HK-2 (cell line): Measurements from ENCODE around the gene ASCC1.
"Not testable (repeated sequence)": the region's sequence is repeated elsewhere in the genome, so short reads cannot be mapped to it uniquely, and the experiment has no call there.

ENCODE experiments used
- DNase-seq: peaks from one replicate; pipeline ENCODE4 v3.0.0-alpha.2; 2018; ENCODE audit not compliant: unreplicated experiment

Gene ASCC1

DNA sequence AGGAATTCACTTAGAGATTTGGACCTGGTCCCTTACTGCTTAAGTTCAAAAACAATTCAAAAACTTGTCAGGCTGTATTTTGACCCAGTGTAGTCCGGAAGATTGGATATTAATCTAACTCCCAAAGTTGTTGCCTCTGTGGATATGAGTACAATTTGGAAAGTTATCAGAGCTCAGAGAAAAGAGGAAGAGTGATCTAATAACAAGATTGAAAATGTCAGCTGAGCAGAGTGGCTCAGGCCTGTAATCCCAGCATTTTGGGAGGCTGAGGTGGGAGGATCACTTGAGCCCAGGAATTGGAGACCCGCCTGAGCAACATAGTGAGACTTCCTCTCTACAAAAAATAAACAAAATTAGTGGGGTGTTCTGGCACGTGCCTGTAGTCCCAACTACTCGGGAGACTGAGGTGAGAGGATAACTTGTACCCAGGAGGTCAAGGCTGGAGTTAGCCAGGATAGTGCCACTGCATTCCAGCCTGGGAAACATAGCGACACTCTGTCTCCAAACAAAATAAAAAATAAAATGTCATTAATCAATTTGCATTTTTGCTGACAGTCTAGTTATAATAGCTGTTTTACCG, 3.2 kb upstream of the ASCC1 start:
- DNase-seq = no peak

GRCh38 chr10:72218726-72219125, 2.6 kb upstream of the ASCC1 start:
- no peak for DNase-seq

GRCh38 chr10:72218325-72218724, 2.2 kb upstream of the ASCC1 start:
- DNase-seq = no peak

DNA sequence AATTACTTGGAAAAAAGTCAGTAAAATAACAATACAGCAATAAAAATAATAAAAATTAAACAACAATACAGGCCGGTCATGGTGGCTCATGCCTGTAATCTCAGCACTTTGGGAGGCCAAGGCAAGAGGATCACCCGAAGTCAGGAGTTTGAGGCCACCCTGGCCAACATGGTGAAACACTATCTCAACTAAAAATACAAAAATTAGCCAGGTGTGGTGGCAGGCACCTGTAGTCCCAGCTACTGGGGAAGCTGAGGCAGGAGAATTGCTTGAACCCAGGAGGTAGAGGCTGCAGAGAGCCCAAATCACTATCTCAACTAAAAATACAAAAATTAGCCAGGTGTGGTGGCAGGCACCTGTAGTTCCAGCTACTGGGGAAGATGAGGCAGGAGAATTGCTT, 4.2 kb downstream of the ASCC1 start:
- not testable (repeated sequence) for DNase-seq

DNA sequence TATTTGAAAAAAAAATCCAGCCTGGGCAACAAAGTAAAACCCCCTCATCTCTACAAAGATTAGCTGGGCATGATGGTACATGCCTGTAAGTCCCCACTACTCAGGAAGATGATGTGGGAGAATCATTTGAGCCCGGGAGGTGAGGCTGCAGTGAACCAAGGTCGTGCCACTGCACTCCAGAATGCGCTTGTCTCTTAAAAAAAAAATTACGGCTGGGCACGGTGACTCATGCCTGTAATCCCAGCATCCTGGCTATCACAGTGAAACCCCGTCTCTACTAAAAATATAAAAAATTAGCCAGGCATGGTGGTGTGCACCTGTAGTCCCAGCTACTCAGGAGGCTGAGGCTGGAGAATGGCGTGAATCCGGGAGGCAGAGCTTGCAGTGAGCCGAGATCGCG, 4.7 kb downstream of the ASCC1 start:
- DNase-seq = not testable (repeated sequence)

DNA sequence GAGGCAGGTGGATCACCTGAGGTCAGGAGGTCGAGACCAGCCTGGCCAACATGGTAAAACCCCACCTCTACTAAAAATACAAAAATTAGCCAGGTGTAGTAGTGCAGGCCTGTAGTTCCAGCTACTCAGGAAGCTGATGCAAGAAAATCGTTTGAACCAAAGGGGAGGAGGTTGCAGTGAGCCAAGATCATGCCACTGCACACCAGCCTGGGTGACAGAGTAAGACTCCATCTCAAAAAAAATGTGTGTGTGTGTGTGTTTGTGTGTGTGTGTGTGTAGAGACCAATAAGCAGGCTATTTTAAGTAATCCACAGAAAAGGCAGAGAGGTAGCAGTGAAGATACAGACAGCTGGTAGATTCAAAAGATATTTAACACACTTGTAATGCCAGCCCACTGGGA, 7.5 kb downstream of the ASCC1 start:
- DNase-seq = not testable (repeated sequence)

DNA sequence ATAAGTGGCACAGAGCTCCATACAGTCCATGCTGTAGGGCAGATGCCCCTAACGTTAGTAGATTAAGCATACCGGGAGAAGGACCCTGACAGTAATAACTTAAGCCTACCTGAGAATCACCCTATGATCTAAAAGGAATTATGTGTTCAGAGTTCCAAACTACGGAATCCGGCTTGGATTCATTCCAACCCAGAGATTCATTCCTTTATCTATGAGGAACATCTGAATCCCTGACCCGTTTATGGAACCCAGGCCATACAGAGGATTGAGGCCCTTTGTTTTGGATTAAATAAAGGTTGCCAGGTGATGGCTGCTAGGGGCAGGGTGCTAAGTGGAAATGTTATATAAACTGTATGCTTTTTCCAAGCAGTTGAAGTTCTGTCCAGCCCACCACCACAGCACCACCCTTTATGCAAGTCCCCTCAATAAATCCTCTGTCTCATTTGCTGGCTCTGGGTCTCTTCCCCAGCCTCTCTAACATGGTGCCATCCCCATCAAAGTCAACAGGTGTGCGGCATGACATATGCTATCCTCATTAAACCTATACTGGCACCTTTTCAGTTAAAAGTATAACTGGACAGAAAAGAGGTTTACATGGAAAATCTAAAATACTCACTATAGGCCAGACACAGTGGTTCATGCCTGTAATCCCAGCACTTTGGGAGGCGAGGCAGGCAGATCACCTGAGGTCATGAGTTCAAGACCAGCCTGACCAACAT, 9.4 kb downstream of the ASCC1 start:
- DNase-seq = no peak

DNA sequence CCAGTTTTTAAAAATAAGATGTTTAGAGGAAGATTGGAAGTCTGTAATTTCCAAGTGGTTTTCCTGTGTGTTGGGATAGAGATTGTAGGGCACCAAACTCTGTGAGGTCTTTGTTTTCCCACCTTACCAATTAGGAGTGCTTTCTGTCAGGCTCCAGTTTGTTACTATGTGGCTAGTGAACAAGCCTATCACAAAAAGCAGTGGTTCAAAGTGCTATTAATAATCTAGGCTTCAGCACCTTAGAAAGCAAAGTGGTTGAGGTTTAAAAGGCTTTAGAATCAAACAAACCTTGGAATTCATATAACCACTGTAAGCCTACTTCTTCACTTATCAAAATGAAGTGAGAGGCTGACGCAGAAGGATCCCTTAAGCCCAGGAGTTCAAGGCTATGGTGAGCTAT, 11.4 kb downstream of the ASCC1 start:
- DNase-seq = no peak

- no peak for DNase-seq
Observed at GRCh38 chr10:72204296-72204695, 11.8 kb downstream of the ASCC1 start.

- no peak for DNase-seq
Observed at GRCh38 chr10:72201293-72201692, 14.8 kb downstream of the ASCC1 start.

GRCh38 chr10:72200883-72201282, 15.2 kb downstream of the ASCC1 start:
- no peak for DNase-seq

DNA sequence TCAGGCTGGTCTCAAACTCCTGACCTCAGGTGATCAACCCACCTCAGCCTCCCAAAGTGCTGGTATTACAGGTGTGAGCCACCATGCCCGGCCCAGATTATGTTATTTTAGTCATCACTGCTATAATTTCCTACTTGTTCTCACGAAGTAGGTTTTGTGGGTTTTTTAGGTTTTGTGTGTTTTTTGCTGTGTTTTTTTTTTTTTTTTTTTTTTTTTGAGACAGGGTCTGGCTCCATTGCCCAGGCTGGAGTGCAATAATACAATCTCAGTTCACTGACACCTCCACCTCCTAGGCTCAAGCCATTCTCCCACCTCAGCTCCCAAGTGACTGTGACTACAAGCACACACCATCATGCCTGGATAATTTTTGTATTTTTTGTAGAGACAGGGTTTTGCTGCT, 21.1 kb downstream of the ASCC1 start:
- DNase-seq = no peak

DNA sequence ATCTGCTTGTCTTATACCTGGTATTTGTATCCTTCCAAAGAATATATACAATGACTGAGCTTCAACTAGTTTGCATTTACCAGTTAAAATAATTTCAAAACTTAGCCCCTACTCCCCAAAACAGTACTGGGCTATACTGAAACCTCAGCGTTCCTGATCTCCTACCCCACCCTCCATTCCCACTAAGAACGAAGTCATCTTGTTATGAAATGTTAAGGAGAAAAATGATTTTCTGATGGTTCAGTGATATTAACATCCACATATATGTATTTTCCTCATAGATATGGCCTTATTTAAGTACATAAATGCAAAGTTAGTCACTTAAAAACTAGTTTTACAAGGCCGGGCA, 29.1 kb downstream of the ASCC1 start:
- DNase-seq = no peak

DNA sequence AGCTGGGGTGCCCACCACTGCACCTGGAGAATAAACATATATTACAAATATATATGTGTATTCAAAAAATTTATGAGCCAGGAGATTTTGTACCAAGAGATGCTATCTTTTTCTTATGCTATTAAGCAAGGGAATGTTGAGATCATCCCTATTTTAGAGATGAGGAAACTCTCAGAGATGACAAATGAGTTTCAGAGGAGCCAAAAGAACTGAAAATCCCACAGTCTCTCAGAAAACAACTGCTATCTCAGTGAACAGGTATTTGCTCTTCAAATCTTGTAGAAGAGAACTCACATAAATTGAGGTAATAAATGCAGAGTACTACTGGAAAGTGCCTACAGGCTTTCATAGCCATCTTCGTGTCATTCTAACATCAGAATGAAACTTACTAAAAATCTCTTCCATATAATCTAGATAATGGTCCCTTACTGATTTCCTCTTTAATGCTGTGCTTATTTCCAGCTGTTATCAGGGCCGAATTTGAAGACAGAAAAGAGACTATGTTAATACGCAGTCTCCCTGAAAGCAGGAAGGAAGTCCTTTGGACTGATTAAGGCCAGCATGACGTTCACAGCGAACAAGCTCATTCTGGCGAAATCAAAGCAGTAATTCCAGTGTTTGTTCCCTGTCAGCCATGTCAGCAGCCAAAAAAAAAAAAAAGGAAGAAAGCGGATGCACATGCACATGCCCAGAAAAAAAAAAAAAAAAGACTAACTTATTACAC, 29.7 kb downstream of the ASCC1 start:
- no peak for DNase-seq

GRCh38 chr10:72184156-72184555, 31.9 kb downstream of the ASCC1 start:
- no peak for DNase-seq

GRCh38 chr10:72177454-72177853, 38.6 kb downstream of the ASCC1 start:
- DNase-seq = no peak

GRCh38 chr10:72176701-72177100, 39.4 kb downstream of the ASCC1 start:
- no peak for DNase-seq

- no peak for DNase-seq
Observed at GRCh38 chr10:72175149-72175548, 40.9 kb downstream of the ASCC1 start.

DNA sequence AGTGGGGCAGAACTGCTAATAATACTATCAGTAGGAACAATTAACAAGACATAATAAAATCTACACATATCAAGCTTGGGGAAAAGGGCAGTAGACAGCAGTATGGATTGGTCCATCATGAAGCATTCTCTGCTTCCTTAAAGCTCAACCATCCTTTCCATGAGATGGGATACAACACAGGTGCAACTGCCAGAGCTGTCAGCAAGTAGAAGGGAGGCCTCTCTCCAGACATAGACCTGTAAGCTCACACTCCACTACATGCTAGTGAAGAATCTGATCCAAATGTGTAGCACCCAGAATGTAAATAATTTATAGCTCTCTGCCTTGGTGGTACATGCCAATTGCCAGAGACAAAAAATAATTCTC, 41.8 kb downstream of the ASCC1 start:
- DNase-seq = no peak

DNA sequence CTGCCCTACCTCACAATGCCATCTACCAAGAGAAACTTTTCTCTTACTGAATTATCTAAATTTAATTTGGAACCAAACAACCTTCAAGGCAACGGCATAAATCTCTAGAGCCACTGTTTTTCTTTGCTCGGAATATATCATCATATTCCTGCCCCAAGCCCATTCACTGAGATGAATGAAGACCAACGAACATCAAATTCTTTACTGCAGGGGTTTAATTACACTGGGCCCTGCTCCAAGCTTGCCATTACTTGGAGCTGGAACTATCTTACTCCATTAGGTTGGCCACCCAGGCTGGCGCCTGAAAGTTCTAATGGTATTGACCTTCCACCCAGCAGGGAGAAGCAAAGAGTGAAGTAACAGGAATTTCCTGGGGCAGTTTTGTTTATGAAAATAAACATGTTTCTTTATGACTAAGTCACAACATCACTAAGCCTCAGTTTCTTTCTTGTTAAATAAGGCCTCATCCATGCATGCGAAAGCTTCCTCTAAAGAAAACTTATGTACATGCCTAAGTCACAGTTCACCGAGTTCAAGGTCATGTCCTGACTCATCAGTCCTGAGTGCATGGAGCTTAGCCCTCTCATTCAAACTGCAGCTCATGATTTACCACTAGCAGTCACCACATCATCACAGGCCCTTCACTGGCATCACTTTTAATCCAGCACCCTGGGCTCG, 42.3 kb downstream of the ASCC1 start:
- peak; percentile 41 for DNase-seq

GRCh38 chr10:72173262-72173618, 42.8 kb downstream of the ASCC1 start:
- DNase-seq = no peak

DNA sequence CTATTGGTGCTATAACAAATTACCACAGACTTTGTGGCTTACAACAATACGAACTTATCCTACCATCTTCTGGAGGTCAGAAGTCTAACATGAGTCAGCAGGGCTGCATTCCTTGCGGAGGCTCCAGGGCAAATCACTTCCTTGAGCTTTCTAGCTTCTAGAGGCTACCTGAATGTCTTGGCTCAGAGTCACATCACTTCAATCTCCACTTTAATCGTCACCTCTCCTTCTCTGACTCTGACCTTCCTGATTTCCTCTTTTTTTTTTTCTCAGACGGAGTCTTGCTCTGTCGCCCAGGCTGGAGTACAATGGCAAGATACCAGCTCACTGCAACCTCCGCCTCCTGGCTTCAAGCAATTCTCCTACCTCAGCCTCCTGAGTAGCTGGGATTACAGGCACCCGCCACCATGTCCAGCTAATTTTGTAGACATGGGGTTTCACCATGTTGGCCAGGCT, 44.9 kb downstream of the ASCC1 start:
- DNase-seq = peak; percentile 80

- DNase-seq = no peak
Observed at GRCh38 chr10:72170733-72171132, 45.3 kb downstream of the ASCC1 start.
